ENCODE data around the gene CD3D.

CD3D gene

GRCh38 chr11:118343981-118344515 is 1.5 kb upstream of the CD3D start, which contains the start of gene CD3G:
CD3G (plus strand) TSS chr11:118344344; CDS start chr11:118344424, 80 bp downstream.
- DNase-seq: no peak

GRCh38 chr11:118343248-118343647 is 743 bp upstream of the CD3D start:
- Histone ChIP-seq H3K27ac (ENCODE audit: low read depth, low read length) (no peak overlapping the region), H3K18ac (ENCODE audit: low read length) (no peak overlapping the region), H3K79me1 (ENCODE audit: low read length) (no peaks in the 10 kb centered on the region), H3K36me3 (ENCODE audit: control insufficient read depth in 1 of 2, insufficient read depth in 2 of 2, low read length in 2 of 2) (no peaks in the 10 kb centered on the region), H3K23ac (ENCODE audit: low read length) (no peak overlapping the region), H3K4me1 (ENCODE audit: control insufficient read depth in 1 of 2, insufficient read depth in 2 of 2, low read length in 2 of 2) (no peaks in the 10 kb centered on the region), H2AFZ (ENCODE audit: insufficient read depth, low read length, poor library complexity) (no peak overlapping the region), H3K4me2 (ENCODE audit: low read length) (no peak overlapping the region), H2BK5ac (ENCODE audit: low read depth, low read length, poor library complexity) (no peak overlapping the region), H3K4ac (ENCODE audit: low read depth, low read length) (no peak overlapping the region), H2BK120ac (ENCODE audit: insufficient read depth, low read length, poor library complexity) (no peak overlapping the region), H3K4me3 (ENCODE audit: low read depth, low read length) (no peak overlapping the region), H3K79me2 (ENCODE audit: control insufficient read depth, insufficient read depth, low read length, poor library complexity) (no peaks in the 10 kb centered on the region), H4K91ac (ENCODE audit: low read depth, low read length) (no peak overlapping the region), H3K27me3 (ENCODE audit: insufficient read depth, low read length) (no peaks in the 10 kb centered on the region), H4K12ac (ENCODE audit: low read depth, low read length) (no peak overlapping the region), H2BK12ac (ENCODE audit: low read length) (no peak overlapping the region), H3K9me3 (ENCODE audit: insufficient read depth, low read depth, low read length) (no peaks in the 10 kb centered on the region), H4K8ac (ENCODE audit: low read depth, low read length) (no peak overlapping the region), H3K9ac (ENCODE audit: low read length) (no peak overlapping the region), H3K14ac (ENCODE audit: low read length) (no peak overlapping the region), H2AK5ac (ENCODE audit: low read length) (no peak overlapping the region)
- no peak for DNase-seq
- no CpG with 5 or more reads among the region's 9 CpGs for WGBS (ENCODE audit: extremely low coverage, insufficient coverage, insufficient read length)

More at GRCh38 chr11:118343981-118344515, 1.5 kb upstream of the CD3D start, which contains the start of gene CD3G:
- H3K4me1 ChIP-seq (ENCODE audit: control insufficient read depth in 1 of 2, insufficient read depth in 2 of 2, low read length in 2 of 2): no peaks in the 10 kb centered on the region
- no peak within 1 kb of the TSS for H2BK120ac ChIP-seq (ENCODE audit: insufficient read depth, low read length, poor library complexity)
- H2BK5ac ChIP-seq (ENCODE audit: low read depth, low read length, poor library complexity): no peak within 1 kb of the TSS
- H3K23ac ChIP-seq (ENCODE audit: low read length): no peak within 1 kb of the TSS
- H4K12ac ChIP-seq (ENCODE audit: low read depth, low read length): no peak within 1 kb of the TSS
- no peak within 1 kb of the TSS for H3K9ac ChIP-seq (ENCODE audit: low read length)
- H3K9me3 ChIP-seq (ENCODE audit: insufficient read depth, low read depth, low read length): no peaks in the 10 kb centered on the region
- no peak within 1 kb of the TSS for H2AFZ ChIP-seq (ENCODE audit: insufficient read depth, low read length, poor library complexity)
- H3K27ac ChIP-seq (ENCODE audit: low read depth, low read length): no peak within 1 kb of the TSS
- no peaks in the 10 kb centered on the region for H3K79me2 ChIP-seq (ENCODE audit: control insufficient read depth, insufficient read depth, low read length, poor library complexity)
- H2BK12ac ChIP-seq (ENCODE audit: low read length): no peak within 1 kb of the TSS
- no peak within 1 kb of the TSS for H3K4ac ChIP-seq (ENCODE audit: low read depth, low read length)
- no peak within 1 kb of the TSS for H4K91ac ChIP-seq (ENCODE audit: low read depth, low read length)
- no peak within 1 kb of the TSS for H4K8ac ChIP-seq (ENCODE audit: low read depth, low read length)
- H3K14ac ChIP-seq (ENCODE audit: low read length): no peak within 1 kb of the TSS
- no peak within 1 kb of the TSS for H3K18ac ChIP-seq (ENCODE audit: low read length)
- H3K27me3 ChIP-seq (ENCODE audit: insufficient read depth, low read length): no peaks in the 10 kb centered on the region
- H2AK5ac ChIP-seq (ENCODE audit: low read length): no peak within 1 kb of the TSS
- H3K4me2 ChIP-seq (ENCODE audit: low read length): no peak within 1 kb of the TSS
- no peaks in the 10 kb centered on the region for H3K36me3 ChIP-seq (ENCODE audit: control insufficient read depth in 1 of 2, insufficient read depth in 2 of 2, low read length in 2 of 2)
- no peaks in the 10 kb centered on the region for H3K79me1 ChIP-seq (ENCODE audit: low read length)
- no CpG with 5 or more reads among the region's 6 CpGs for WGBS (ENCODE audit: extremely low coverage, insufficient coverage, insufficient read length)
- H3K4me3 ChIP-seq (ENCODE audit: low read depth, low read length): no peak within 1 kb of the TSS

GRCh38 chr11:118341815-118342489 is 553 bp downstream of the CD3D start:
- no peak overlapping the region for H3K27ac ChIP-seq (ENCODE audit: low read depth, low read length)
- H4K91ac ChIP-seq (ENCODE audit: low read depth, low read length): no peak overlapping the region
- H3K79me2 ChIP-seq (ENCODE audit: control insufficient read depth, insufficient read depth, low read length, poor library complexity): no peaks in the 10 kb centered on the region
- no peak overlapping the region for H2BK120ac ChIP-seq (ENCODE audit: insufficient read depth, low read length, poor library complexity)
- no peak overlapping the region for H3K14ac ChIP-seq (ENCODE audit: low read length)
- H3K4ac ChIP-seq (ENCODE audit: low read depth, low read length): no peak overlapping the region
- H3K23ac ChIP-seq (ENCODE audit: low read length): no peak overlapping the region
- no peak overlapping the region for H2BK12ac ChIP-seq (ENCODE audit: low read length)
- H3K4me3 ChIP-seq (ENCODE audit: low read depth, low read length): no peak overlapping the region
- no peak overlapping the region for H2BK5ac ChIP-seq (ENCODE audit: low read depth, low read length, poor library complexity)
- H3K9me3 ChIP-seq (ENCODE audit: insufficient read depth, low read depth, low read length): no peaks in the 10 kb centered on the region
- no peak overlapping the region for H3K4me2 ChIP-seq (ENCODE audit: low read length)
- H2AK5ac ChIP-seq (ENCODE audit: low read length): no peak overlapping the region
- H3K27me3 ChIP-seq (ENCODE audit: insufficient read depth, low read length): no peaks in the 10 kb centered on the region
- no peak overlapping the region for H2AFZ ChIP-seq (ENCODE audit: insufficient read depth, low read length, poor library complexity)
- no peaks in the 10 kb centered on the region for H3K4me1 ChIP-seq (ENCODE audit: control insufficient read depth in 1 of 2, insufficient read depth in 2 of 2, low read length in 2 of 2)
- WGBS (ENCODE audit: extremely low coverage, insufficient coverage, insufficient read length): no CpG with 5 or more reads among the region's 5 CpGs
- no peak overlapping the region for H3K9ac ChIP-seq (ENCODE audit: low read length)
- no peaks in the 10 kb centered on the region for H3K79me1 ChIP-seq (ENCODE audit: low read length)
- no peak overlapping the region for H4K12ac ChIP-seq (ENCODE audit: low read depth, low read length)
- H4K8ac ChIP-seq (ENCODE audit: low read depth, low read length): no peak overlapping the region
- no peak overlapping the region for H3K18ac ChIP-seq (ENCODE audit: low read length)
- no peak for DNase-seq
- no peaks in the 10 kb centered on the region for H3K36me3 ChIP-seq (ENCODE audit: control insufficient read depth in 1 of 2, insufficient read depth in 2 of 2, low read length in 2 of 2)

- H2BK5ac ChIP-seq (ENCODE audit: low read depth, low read length, poor library complexity): no peak overlapping the region
- H3K79me2 ChIP-seq (ENCODE audit: control insufficient read depth, insufficient read depth, low read length, poor library complexity): no peaks in the 10 kb centered on the region
- H2BK120ac ChIP-seq (ENCODE audit: insufficient read depth, low read length, poor library complexity): no peak overlapping the region
- H3K4me1 ChIP-seq (ENCODE audit: control insufficient read depth in 1 of 2, insufficient read depth in 2 of 2, low read length in 2 of 2): no peaks in the 10 kb centered on the region
- H3K27ac ChIP-seq (ENCODE audit: low read depth, low read length): no peak overlapping the region
- no peak overlapping the region for H3K14ac ChIP-seq (ENCODE audit: low read length)
- no peaks in the 10 kb centered on the region for H3K27me3 ChIP-seq (ENCODE audit: insufficient read depth, low read length)
- no peak overlapping the region for H3K18ac ChIP-seq (ENCODE audit: low read length)
- H2AK5ac ChIP-seq (ENCODE audit: low read length): no peak overlapping the region
- no peak overlapping the region for H4K12ac ChIP-seq (ENCODE audit: low read depth, low read length)
- DNase-seq: no peak
- H3K79me1 ChIP-seq (ENCODE audit: low read length): no peaks in the 10 kb centered on the region
- no peak overlapping the region for H4K8ac ChIP-seq (ENCODE audit: low read depth, low read length)
- WGBS (ENCODE audit: extremely low coverage, insufficient coverage, insufficient read length): no CpG with 5 or more reads among the region's 3 CpGs
- no peaks in the 10 kb centered on the region for H3K36me3 ChIP-seq (ENCODE audit: control insufficient read depth in 1 of 2, insufficient read depth in 2 of 2, low read length in 2 of 2)
- H3K23ac ChIP-seq (ENCODE audit: low read length): no peak overlapping the region
- no peak overlapping the region for H3K4me2 ChIP-seq (ENCODE audit: low read length)
- H4K91ac ChIP-seq (ENCODE audit: low read depth, low read length): no peak overlapping the region
- H2AFZ ChIP-seq (ENCODE audit: insufficient read depth, low read length, poor library complexity): no peak overlapping the region
- no peak overlapping the region for H3K4me3 ChIP-seq (ENCODE audit: low read depth, low read length)
- H3K9me3 ChIP-seq (ENCODE audit: insufficient read depth, low read depth, low read length): no peaks in the 10 kb centered on the region
- no peak overlapping the region for H2BK12ac ChIP-seq (ENCODE audit: low read length)
- no peak overlapping the region for H3K9ac ChIP-seq (ENCODE audit: low read length)
- H3K4ac ChIP-seq (ENCODE audit: low read depth, low read length): no peak overlapping the region
Observed at GRCh38 chr11:118341261-118341660, 1.2 kb downstream of the CD3D start.

Data from trophoblast cell (in vitro differentiated cells and primary cell).